Measurements from ENCODE around the gene ROBO1.

ROBO1 gene

DNA sequence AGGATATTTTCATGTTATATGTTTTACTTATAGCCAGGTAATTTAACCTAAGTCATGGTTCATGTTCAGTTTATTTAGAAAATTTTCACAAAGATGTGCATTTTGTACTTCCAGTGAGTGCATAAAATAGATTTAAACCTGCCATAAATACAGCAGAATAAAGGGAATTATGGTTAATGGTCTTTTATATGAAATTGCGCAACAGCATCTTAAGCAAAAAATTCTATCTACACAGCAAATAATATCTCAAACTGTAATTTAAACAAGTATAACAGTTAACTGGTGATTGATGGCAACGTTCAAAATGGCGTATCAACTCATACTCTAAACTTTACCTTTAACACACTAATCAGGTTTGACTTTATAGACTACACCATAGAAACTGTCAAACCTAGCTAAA, 97.6 kb downstream of the ROBO1 start:
- DNase-seq (ENCODE audit: low spot score), result no peak

DNA sequence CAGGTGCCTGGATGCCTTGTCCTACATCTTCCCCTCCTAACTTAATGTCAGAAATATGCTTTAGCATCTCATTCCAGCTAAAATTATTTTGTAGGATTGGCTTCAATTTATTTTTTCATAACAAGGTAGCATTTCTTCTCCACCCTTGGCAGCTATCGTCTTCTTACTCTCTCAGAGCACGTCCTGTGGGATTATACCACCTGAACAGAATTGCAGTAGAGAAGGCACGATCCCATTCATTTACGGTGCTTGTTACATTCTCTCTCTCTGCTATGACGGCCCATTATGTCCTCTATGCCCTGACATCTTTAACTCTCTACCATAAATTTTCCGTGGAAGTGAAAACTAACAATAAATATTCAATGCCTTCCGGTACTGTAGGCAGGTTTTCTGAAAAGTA, 103.3 kb downstream of the ROBO1 start:
- no peak for DNase-seq (ENCODE audit: low spot score)

DNA sequence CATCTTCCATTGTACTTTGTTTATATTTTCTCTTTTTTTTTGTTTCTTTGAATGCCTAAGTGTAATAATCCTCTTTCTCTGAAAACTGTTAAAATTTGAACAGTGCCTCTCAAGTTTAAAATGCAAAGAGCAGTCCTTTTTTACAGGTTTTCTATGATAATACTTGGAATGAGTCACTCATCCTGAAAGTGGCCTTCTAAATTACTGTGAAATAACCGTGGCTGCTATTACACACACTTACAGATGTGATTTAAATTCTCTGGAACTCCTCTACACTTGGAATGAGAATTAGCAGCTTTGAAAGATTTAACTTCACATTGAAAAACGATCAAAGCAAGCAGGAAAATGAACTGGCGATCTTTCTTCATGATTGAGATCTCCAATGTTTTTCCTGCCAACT, 105.9 kb downstream of the ROBO1 start:
- DNase-seq (ENCODE audit: low spot score), result no peak

DNA sequence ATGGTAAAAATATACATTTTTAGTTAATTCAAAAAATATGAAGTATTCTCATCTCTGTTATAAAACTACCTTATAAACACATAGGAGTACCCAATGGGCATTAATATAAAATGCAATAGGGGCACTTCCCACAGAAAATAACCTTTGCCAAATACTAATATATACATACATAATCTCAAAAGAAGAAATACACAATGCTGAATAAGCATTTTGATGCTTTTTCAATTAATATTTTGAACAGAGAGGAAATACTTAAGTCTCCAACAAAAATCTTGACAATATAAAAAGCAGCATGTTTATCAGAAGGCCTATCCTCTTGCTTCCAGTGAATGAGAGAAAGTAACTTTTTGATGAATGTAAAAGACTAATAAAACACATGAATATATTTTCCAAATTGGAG, 110.7 kb downstream of the ROBO1 start:
- DNase-seq (ENCODE audit: low spot score), result no peak

DNA sequence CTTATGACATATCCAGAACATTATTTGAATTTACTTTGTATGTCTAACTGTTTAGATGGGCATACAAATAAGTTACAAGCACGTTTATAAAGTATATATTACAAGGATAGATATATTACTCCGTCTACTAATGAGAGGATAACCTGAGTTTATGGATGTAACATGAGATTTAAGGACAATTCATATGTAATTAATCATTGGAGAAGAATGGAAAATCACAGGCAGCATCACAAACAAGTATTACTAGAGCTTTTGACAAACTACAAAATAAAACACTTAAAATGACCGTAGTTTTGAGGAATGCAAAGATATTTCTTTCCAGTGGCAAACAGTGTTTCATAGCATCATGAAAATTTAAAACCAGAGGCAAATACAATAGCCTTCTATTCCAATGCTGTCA, 113.8 kb downstream of the ROBO1 start:
- no peak for DNase-seq (ENCODE audit: low spot score)

DNA sequence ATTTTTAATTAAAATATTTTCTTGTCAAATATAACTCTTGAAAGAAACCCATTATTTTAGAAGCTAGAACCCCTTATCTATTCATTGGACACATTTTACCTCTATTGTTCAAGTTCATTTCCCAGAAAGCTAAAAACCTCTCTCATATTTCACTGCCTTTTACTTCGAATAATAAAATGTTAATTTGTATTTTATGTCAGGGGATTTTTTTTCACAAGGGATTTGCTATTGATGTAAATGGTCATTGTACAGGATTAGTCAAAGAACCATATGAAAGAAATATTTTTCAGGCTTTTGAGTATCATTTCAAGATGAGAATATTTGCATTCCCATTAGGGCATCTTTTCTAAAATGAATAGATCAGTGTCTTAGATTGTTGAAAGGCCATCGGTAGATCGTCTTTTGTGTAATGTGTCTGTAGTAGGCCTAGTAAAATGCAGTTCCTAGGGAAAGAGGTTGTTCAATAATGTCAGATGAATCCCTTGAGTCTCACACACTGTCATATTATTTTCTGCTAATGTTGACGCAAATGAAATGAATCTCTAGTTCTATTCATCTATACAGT, 114.5 kb downstream of the ROBO1 start:
- no peak for DNase-seq (ENCODE audit: low spot score)

DNA sequence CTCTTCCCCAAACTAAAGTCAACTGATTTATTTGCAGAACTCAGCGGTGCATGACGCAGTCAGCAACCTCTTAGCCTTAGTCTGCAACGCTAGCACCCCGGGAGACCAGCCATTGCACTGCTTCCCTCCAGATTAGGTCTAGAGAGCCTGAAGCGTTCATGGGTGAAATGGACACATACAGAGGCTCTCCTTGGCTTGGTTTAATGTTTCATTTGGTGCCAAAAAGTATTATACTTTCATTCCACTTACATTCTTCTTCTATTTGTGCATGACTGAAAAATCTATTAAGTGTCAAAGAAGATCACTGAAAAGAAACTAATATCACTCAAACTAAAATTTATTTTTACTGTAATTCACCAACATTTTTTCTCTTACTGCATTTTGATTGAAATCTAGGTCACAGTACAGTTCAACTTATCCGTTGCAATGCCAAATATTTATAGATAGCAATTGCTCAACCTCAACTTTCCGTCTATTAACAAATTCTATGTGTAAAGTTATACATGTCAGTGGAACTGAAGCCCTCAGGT, 116.2 kb downstream of the ROBO1 start:
- no peak for DNase-seq (ENCODE audit: low spot score)

DNA sequence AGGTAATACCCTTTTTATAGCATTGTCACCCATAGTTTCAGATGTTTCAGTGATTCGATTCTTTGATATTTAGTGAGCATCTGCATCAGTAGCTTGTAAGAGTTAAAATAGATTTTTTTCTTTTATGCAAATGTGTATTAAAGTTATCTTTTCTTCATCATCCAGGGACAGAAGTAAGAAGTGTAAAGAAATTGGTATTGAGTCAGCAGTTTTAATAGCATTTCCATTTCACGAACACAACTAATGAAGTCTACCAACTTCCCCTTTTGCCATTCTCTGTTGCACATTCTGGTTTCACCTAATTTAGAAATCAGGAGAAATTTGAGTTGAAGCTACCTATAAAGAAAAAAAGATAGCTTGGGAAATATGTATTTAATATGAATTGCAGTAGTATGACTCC, 127.9 kb downstream of the ROBO1 start:
- DNase-seq (ENCODE audit: low spot score), result no peak

GRCh38 chr3:79636372-79636771, 131.4 kb downstream of the ROBO1 start:
- DNase-seq (ENCODE audit: low spot score), result no peak

DNA sequence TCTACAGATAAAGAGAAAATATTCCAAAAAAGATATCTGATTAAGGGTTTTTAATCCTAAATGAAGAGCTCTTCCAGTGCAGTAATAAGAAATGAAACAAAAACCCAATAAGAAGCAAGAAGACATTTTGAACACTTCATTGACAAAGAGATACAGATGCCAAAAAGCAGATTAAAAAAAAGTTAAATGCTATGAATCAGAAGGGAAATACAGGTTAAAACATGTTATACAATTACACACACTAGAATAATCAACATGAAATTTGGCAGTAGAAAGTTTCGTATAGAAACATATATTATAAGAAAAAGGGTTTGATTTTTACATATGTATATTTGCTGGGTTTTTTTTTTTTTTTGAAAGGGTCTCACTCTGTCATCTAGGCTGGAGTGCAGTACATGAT, 135.0 kb downstream of the ROBO1 start:
- no peak for DNase-seq (ENCODE audit: low spot score)

- no peak for DNase-seq (ENCODE audit: low spot score)
These were observed 148.9 kb downstream of the ROBO1 start for GRCh38 chr3:79618883-79619282.

DNA sequence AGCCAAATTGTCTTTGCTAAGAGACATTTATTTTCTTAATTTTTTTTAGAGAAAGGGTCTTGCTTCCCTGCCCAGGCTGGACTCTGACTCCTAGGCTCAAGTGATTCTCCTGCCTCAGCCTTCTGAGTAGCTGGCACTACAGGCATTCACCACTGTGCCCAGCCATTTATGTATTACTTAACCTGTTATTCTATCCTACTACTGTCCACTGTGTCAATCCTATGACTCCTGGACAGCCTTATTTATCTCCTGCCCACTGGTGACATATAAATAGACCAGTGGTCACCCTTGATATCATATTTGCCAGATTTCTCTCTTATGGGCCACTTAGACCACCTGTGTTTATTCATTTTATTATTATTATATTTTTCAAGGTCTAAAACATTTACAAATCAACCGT, 161.4 kb downstream of the ROBO1 start:
- DNase-seq (ENCODE audit: low spot score), result no peak

DNA sequence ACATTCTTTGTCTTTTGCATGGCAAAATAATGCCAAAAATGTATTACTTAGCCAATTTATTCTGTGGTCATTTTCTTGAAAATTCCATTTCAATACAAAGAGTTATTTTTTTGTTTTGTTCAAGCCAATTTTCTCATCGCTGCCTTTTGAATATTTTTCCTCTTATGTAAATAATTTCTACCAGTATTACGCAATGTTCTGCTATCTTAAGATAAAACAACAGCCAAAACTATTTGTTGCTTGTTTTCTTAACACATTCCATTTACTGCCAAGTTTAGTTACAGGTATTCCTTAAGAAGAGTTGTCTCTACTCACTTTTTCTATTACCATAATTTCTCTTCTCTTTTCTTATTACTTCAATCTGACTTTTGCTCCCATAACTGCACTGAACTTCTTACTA, 163.1 kb downstream of the ROBO1 start:
- no peak for DNase-seq (ENCODE audit: low spot score)

DNA sequence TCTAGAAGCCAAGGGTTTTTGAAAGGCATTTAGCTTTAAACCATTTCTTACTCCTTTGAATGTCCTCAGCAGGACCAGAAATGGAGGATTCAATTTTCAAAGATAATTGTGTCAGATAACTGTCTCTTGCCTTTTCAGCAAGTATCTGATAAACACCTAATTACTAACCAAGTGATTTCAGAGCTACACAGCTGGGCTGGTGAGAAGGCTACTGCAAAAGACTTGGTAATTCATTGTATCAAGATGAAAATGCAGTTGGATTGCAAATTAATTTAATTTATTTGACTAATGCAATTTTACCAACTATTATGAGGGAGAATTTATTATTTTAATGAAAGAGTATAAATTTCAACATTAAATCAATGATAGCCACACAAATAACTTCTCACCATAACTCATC, 165.4 kb downstream of the ROBO1 start:
- DNase-seq (ENCODE audit: low spot score), result no peak

GRCh38 chr3:79598594-79598993, 169.2 kb downstream of the ROBO1 start:
- DNase-seq (ENCODE audit: low spot score), result no peak

DNA sequence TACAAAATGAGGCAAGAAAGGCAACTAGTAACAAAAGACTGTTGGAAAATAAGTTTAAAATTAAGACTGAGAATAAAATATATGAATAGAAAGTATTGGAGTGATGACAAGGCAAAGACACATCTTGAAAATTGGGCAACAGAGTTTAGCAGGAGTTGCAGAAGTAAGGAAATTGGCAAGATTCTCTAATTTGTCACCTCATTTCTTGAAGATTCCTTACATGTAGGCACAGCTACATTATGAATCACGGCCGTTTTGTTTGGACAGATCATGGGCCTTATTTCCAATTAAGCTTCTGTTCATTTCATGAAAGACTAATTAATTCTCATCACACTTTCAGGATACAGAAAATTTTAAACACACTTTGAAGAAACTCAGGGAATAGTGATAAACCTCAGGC, 170.1 kb downstream of the ROBO1 start:
- no peak for DNase-seq (ENCODE audit: low spot score)

GRCh38 chr3:79587150-79587549, 180.6 kb downstream of the ROBO1 start:
- no peak for DNase-seq (ENCODE audit: low spot score)

DNA sequence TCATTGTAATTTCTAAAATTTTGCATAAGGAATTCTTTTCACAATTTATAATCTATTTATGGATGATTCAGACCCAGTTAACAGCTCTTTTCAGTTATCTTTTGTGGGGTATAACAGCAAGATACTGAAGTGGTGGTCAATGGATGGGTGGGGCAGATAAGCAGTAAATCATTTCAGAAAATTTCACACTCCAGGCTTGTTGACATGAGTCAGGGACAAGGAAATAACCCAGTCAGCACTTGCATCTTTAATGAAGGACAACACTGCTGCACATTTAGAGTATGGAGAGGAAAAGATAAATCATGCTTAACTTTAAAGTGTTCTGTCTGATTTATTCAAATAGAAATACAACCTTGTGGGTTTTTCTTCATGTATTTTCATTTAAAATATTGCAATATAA, 181.6 kb downstream of the ROBO1 start:
- DNase-seq (ENCODE audit: low spot score), result no peak

GRCh38 chr3:79572930-79573329, 194.9 kb downstream of the ROBO1 start:
- DNase-seq (ENCODE audit: low spot score), result no peak

GRCh38 chr3:79568938-79569337, 198.9 kb downstream of the ROBO1 start:
- DNase-seq (ENCODE audit: low spot score), result no peak

DNA sequence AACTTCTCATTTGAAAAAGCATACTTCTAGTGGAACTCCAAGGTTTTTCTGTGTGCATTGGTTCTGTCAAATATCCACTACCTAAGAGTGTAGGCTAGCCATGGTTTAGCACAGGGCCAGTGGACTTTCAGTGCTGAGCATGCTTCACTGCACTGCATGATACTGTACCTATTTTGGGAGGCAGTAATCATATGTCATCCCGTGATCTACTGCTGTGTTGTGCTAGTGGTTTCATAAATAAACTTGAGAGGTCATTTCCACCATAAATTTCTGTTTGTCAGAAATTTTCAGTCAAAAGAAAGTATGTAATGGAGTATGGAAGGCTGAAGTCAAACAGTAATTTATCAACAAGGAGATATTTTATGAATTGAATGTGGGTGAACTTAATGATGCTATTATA, 203.6 kb downstream of the ROBO1 start:
- DNase-seq (ENCODE audit: low spot score), result no peak

DNA sequence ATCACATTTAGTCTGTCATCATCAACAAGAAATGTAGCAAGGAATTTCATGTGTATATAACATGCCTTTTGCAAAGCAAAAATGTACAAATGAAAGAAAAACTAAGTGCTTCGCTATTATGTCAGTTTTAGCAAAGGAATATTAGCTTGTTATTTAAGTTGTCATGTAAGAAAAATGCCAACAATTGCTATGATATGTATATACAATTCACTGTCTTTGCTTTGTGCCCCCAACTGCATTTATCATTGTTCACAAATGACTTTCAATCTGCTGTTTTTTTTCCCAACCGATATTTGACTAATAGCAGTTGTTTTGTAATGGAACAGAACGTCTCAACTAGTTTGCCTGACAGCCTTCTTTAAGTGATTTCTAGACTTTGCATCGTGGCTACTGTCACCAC, 207.1 kb downstream of the ROBO1 start:
- DNase-seq (ENCODE audit: low spot score), result no peak

DNA sequence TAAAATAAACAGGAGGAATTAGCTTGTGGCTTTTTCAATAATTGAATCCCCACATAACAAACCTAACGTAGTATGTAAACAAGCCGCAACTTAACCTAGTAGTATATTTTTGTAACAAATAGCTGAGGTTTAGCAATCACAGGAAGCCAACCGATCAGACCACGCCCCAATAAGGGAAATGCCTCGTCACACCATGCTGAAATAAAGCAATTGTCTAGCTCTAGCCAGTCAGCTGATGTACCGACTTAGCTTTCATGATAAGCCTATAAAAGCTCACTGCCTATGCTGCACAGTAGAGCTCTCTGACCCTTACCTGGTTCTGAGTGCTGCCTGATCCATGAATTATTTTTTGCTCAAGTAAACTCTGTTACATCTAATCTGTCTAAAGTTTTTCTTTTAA, 208.9 kb downstream of the ROBO1 start:
- DNase-seq (ENCODE audit: low spot score), result no peak

- no peak for DNase-seq (ENCODE audit: low spot score)
These were observed 212.1 kb downstream of the ROBO1 start for GRCh38 chr3:79555655-79556054.

DNA sequence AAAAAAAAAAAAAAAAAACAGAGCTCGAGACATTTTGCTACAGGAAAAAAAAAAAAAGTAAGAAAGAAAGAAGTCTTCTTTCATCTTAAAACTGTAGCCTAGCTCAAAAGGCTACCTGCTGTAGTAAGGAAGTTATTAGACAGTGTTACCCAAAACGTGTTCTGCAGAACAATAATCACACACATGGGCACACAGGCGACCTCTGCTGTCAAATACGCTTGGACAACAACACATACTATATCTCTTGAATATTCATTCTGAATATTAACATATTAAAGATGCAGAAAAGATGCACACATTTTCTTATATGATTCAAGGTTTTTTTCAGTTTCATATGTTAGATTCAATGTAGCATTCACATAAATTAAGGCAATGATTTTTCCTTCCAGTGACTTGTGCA, 215.8 kb downstream of the ROBO1 start:
- DNase-seq (ENCODE audit: low spot score), result no peak
